Upper lobe of left lung (tissue), 6 donors: ENCODE measurements around the gene SAMD4B. TPM values are rescaled to one million over a fixed set of nuclear protein-coding genes. Genes with fewer than 3 reads are reported as not detected.

Experiments used
- ATAC-seq, 2 donors: fragments of 200-7000 bp; cut with Tn5 transposase; one replicate each; pipeline ENCODE4 v1.9.1; 2022; ENCODE audit warnings: mild to moderate bottlenecking in 2 of 2, moderate library complexity in 2 of 2; ENCODE audit not compliant: low FRiP score in 2 of 2
- DNase-seq, 2 donors: peaks; one replicate each; pipeline ENCODE4 v3.0.0-alpha.2; 2019 to 2020
- H3K27ac ChIP-seq, 4 donors: fragments of 200-600 bp; sonication (generic); one replicate each; pipeline ENCODE4 v1.5.1; 2016 to 2019
- H3K27me3 ChIP-seq, 4 donors: fragments of 200-600 bp; sonication (generic); one replicate each; pipeline ENCODE4 v1.5.1; 2017 to 2019
- H3K36me3 ChIP-seq, 4 donors: fragments of 200-600 bp; sonication (generic); one replicate each; pipeline ENCODE4 v1.5.1; 2016 to 2019
- H3K4me1 ChIP-seq, 4 donors: fragments of 200-600 bp; sonication (generic); one replicate each; pipeline ENCODE4 v1.5.1; 2018 to 2019
- H3K4me3 ChIP-seq, 4 donors: fragments of 200-600 bp; sonication (generic); one replicate each; pipeline ENCODE4 v1.5.1; 2017 to 2019; ENCODE audit warnings: mild to moderate bottlenecking in 2 of 4, moderate library complexity in 1 of 4
- H3K9me3 ChIP-seq, 4 donors: fragments of 200-600 bp; sonication (generic); one replicate each; pipeline ENCODE4 v1.5.1; 2018 to 2019
- CTCF ChIP-seq, 6 experiments: fragments of 450-650 bp in 4 of 6; fragments of 200-600 bp in 2 of 6; sonication (generic) in 2 of 6; IDR thresholded peaks; one replicate each; pipeline ENCODE4 v1.5.1; 2016 to 2019; ENCODE audit warnings: antibody characterized with exemption in 6 of 6
- EP300 ChIP-seq, 4 donors: sonication (generic); formaldehyde crosslinking; IDR thresholded peaks; one replicate each; pipeline ENCODE4 v1.5.1; 2017; ENCODE audit warnings: antibody characterized with exemption in 4 of 4, control low read depth in 2 of 4
- POLR2A ChIP-seq, 4 donors: fragments of 450-650 bp; IDR thresholded peaks; one replicate each; pipeline ENCODE4 v1.5.1; 2016 to 2017; ENCODE audit warnings: antibody characterized with exemption in 4 of 4, mild to moderate bottlenecking in 2 of 4
- POLR2AphosphoS5 ChIP-seq, 2 donors: sonication (generic); formaldehyde crosslinking; IDR thresholded peaks; one replicate each; pipeline ENCODE4 v1.5.1; 2017; ENCODE audit warnings: antibody characterized with exemption in 2 of 2
- WGBS, 2 donors: methylation state at CpG; one replicate each; pipeline ENCODE4 v1.1.5; 2017 to 2018; 5-methylcytosine and 5-hydroxymethylcytosine counted together
- total RNA-seq, 6 donors: library from RNA; depleted of rRNA in 4 of 6; stranded (reverse); fragments of >200 nt in 4 of 6; gene quantifications; one replicate each; pipeline versions ENCODE4 v1.1.0 to v1.2.1, GENCODE V29; 2016 to 2021
- donor health status: DM: no; HTN: no; CAD: no; lungs with moderate emphysema.
- donor health status: DM: no; HTN: yes; CAD: no; lungs with severe emphysema.

The SAMD4B gene
- total RNA-seq, 6 donors from 2014 or later = 57.7 to 125 (median 79.3) TPM

- WGBS, 2 donors = 0% methylated on average over 13 of the region's 14 CpGs; no CpG with 5 or more reads in 1 of the 2 donors
- H3K36me3 ChIP-seq = peaks cover 11 to 23% (median 15%) of the 10 kb centered on the region in 4 donors
- no peak for DNase-seq
- peaks cover 33 to 57% (median 44%) of the 10 kb centered on the region in 4 donors for H3K4me1 ChIP-seq
- no peaks in the 10 kb centered on the region for H3K9me3 ChIP-seq
- H3K4me3 ChIP-seq = peak overlapping the region; percentile 72 to 92 (median 80)
- H3K27ac ChIP-seq = peak overlapping the region; percentile 99 to 100 (median 100)
- ATAC-seq = no peak
- no peaks in the 10 kb centered on the region for H3K27me3 ChIP-seq
- TF ChIP-seq POLR2A (IDR thresholded peaks at IDR 0.05) = no peak
- TF ChIP-seq CTCF (IDR thresholded peaks at IDR 0.05) = no peak
- TF ChIP-seq POLR2AphosphoS5 (IDR thresholded peaks at IDR 0.05) = no peak
- TF ChIP-seq EP300 (IDR thresholded peaks at IDR 0.05) = no peak
Observed at GRCh38 chr19:39407410-39407659, 65.1 kb downstream of the SAMD4B start.

- Histone ChIP-seq H3K9me3 (no peaks in the 10 kb centered on the region), H3K36me3 (peaks cover 11 to 23% (median 15%) of the 10 kb centered on the region in 4 donors), H3K27ac (peak overlapping the region; percentile 99 to 100 (median 100)), H3K4me3 (peak overlapping the region; percentile 72 to 92 (median 80)), H3K4me1 (peaks cover 33 to 55% (median 41%) of the 10 kb centered on the region in 4 donors), H3K27me3 (no peaks in the 10 kb centered on the region)
- TF ChIP-seq CTCF (IDR thresholded peaks at IDR 0.05) = peak in 1 of 6 experiments; percentile 0
- peak in 1 of 4 donors; percentile 8 for TF ChIP-seq EP300 (IDR thresholded peaks at IDR 0.05)
- peak; percentile 8 to 71 (median 54) for TF ChIP-seq POLR2A (IDR thresholded peaks at IDR 0.05)
- TF ChIP-seq POLR2AphosphoS5 (IDR thresholded peaks at IDR 0.05) = peak; percentile 87 to 98
- WGBS, 2 donors = 17 to 35% methylated on average over 8 to 37 of the region's 40 CpGs
- DNase-seq (peak; percentile 59 to 91), ATAC-seq (no peak)
Observed at GRCh38 chr19:39407660-39408391, 65.6 kb downstream of the SAMD4B start.

- H3K4me1 ChIP-seq = peaks cover 33 to 55% (median 42%) of the 10 kb centered on the region in 4 donors
- peak in 1 of 2 donors; percentile 87 for DNase-seq
Observed at GRCh38 chr19:39408392-39409207, 66.4 kb downstream of the SAMD4B start.

More at GRCh38 chr19:39408392-39409207, 66.4 kb downstream of the SAMD4B start:
- Histone ChIP-seq H3K36me3 (peaks cover 11 to 23% (median 15%) of the 10 kb centered on the region in 4 donors), H3K27ac (peak overlapping the region; percentile 99 to 100 (median 100)), H3K9me3 (no peaks in the 10 kb centered on the region), H3K4me3 (peak overlapping the region; percentile 72 to 92 (median 80)), H3K27me3 (no peaks in the 10 kb centered on the region)
- TF ChIP-seq POLR2A (IDR thresholded peaks at IDR 0.05) (peak in 3 of 4 donors; percentile 20 to 22 (median 22)), CTCF (IDR thresholded peaks at IDR 0.05) (no peak), EP300 (IDR thresholded peaks at IDR 0.05) (no peak), POLR2AphosphoS5 (IDR thresholded peaks at IDR 0.05) (peak; percentile 72 to 96)
- 25 to 40% methylated on average over 7 to 15 of the region's 20 CpGs for WGBS, 2 donors
- ATAC-seq = no peak
